OCI-LY3 (cell line): ENCODE results near the gene CDO1.

Source experiments
- CTCF ChIP-seq: fragments of 200-600, 300-600 bp; sonication (generic); IDR thresholded peaks from 2 replicates; pipeline ENCODE4 v1.5.1; 2014; ENCODE audit warnings: antibody characterized with exemption, low read length, low read depth
- EZH2phosphoT487 ChIP-seq: fragments of 200-600 bp; shearing (Covaris generic); IDR thresholded peaks from 2 replicates; pipeline ENCODE4 v1.6.1; 2018; ENCODE audit warnings: antibody characterized with exemption, mixed run types, low read depth

- no peak for TF ChIP-seq CTCF
- no peak for TF ChIP-seq EZH2phosphoT487
Measured at GRCh38 chr5:115788440-115788839, 28.0 kb downstream of the CDO1 start.
